GM10248 (cell line): ENCODE results near the gene GRAMD4.

Experiments used
- CTCF ChIA-PET: fragments of 300-600 bp; sonication (Branson Sonifier 250); formaldehyde crosslinking; extraction: SDS; loops from one replicate; lab custom pipeline; 2021; ENCODE audit warnings: antibody characterized with exemption; lab: Yijun Ruan, JAX
- POLR2A ChIA-PET: fragments of 350-650 bp; sonication (Branson Sonifier 250); formaldehyde crosslinking; extraction: SDS; loops from one replicate; lab custom pipeline; 2020; ENCODE audit warnings: antibody characterized with exemption; lab: Yijun Ruan, JAX
- DNase-seq: peaks from one replicate; pipeline ENCODE4 v3.0.0; 2012; ENCODE audit errors: extremely low spot score
- CTCF ChIP-seq: IDR thresholded peaks from 2 replicates; pipeline ENCODE4 v1.5.1; 2012; ENCODE audit warnings: mild to moderate bottlenecking, low read depth; ENCODE audit errors: extremely low read depth, missing control alignments, control extremely low read depth

Gene GRAMD4

DNA sequence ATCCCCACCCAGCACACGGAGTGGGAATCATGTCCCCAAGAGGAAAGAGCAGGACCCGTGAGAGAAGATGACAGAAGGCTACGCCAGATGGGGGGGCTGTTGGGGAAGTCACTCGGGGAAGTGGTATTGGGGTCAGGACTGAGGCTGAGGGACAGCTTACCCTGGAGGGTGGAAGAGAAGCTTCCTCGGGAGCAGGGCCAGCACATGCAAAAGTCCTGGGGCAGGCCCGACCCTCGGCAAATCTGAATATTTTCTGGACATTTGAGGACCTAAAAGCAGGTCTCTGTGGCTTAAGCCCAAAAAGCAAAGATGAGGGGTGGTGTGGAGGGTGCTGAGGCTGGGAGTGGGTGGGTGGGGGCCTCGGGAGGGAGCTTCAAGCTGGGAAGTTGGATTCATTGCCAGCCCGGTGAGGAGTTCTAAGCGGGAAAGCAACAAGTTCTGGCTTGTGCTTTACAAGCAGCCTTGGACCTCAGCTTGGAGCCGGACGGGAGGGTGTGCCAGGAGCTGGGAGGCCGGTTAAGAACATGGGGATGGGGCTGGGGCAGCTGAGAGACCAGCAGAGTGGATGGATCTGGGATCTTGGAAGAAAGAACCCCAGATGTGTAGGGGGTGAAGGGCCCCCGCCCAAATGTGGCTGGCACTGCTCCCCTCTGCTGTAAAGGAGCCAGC is 34.9 kb downstream of the GRAMD4 start:
- no peak for TF ChIP-seq CTCF
- no peak for DNase-seq
- CTCF ChIA-PET = interaction anchor here (1.8 kb wide), 1 partner anchor 9 kb away, joined by 5 read pairs; no protein-coding TSS in a partner anchor
- POLR2A ChIA-PET = no interaction called here

GRCh38 chr22:46655861-46656608 is 35.8 kb downstream of the GRAMD4 start:
- DNase-seq = no peak
- ChIA-PET CTCF (interaction anchor here (1.8 kb wide), 1 partner anchor 9 kb away, joined by 5 read pairs; no protein-coding TSS in a partner anchor), POLR2A (no interaction called here)
- TF ChIP-seq CTCF = no peak

DNA sequence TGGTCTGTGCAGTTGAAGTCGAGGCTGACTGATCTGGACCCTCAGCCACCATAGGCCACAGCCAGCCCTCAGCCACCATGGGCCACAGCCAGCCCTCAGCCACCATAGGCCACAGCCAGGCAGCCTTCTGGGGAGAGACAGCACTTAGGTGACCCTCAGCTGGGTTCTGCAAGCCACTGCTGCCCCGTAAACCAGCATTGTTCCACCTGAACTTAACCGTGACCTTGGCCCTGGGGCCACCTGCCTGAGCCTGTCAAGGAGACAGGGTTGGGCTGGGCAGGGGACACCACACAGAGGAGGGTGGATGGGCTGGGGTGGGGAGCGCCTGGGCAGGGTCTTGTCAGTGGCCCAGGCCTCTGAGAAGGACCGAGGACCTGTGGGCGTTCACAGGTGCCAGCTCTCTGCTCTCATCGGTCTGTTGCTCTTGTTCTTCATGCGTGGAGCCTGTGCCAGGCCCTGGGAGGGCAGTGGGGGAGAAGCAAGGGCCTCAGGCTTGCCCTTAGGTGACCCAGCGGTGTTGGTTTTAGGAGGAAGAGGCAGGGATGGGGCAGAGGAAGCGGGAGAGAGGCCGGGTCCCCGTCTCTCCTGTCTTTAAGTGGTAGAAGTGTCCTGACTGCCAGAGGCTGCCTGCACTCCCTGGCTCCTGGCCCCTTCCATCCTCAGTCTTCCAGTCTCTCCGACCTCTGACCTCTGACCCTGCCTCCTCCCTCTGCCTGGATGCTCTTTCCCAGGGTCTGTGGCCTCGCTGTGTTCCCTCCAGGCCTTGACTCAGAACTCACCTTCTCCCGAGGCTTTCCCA is 36.9 kb downstream of the GRAMD4 start:
- CTCF ChIA-PET = no interaction called here
- POLR2A ChIA-PET = no interaction called here
- DNase-seq = no peak
- TF ChIP-seq CTCF = no peak

GRCh38 chr22:46657655-46657953 is 37.4 kb downstream of the GRAMD4 start:
- CTCF ChIA-PET = no interaction called here
- no peak for TF ChIP-seq CTCF
- no peak for DNase-seq
- POLR2A ChIA-PET = no interaction called here

DNA sequence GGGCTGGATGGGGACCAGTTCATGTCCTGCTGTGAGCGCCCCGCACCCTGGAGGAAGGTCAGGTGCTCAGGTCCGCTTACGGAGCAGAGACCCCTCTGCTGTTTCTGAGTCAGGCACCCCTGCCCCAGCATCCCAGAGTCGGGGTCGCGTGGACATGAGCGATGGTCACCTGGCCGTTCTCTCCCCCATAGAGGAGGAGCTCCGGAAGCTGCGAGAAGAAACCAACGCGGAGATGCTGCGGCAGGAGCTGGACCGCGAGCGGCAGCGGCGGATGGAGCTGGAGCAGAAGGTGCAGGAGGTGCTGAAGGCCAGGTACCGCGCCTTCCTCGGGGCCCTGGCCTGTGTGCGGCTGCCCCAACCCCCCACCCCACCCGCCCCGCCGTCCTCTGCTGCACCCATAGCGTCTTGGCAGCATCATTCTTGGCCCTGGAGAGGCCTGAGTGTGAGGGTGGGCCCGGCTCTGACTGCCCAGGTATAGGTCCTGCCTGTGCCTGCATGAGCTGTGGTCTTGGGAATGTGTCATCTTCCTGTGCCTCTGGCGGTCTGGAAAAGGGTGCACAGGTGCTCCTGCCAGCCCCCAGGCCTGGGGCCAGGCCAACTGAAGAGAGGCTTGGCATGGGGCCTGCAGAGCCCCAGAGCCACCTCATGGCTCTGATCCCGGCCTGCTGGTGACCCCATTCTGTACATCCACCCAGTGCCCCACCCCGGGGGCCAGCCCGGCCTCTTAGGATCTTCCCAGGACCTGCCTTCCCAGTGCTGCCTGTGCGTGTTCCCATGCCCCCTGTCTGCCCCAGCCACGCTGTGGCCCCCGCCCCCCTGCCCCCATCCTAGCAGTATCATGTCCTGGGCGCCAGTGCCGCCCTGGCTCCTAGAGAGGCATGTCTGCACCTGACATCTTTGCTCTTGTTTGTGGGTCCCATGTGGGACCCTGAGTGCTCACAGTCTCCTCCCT is 38.1 kb downstream of the GRAMD4 start:
- TF ChIP-seq CTCF = no peak
- ChIA-PET CTCF (no interaction called here), POLR2A (no interaction called here)
- no peak for DNase-seq
